Adrenal gland (tissue), 5 donors: Measurements from ENCODE around the gene MROH7.

Experiments
- POLR2A ChIP-seq, 2 donors: fragments of 450-650 bp; IDR thresholded peaks; one replicate each; pipeline ENCODE4 v1.6.1; 2017; ENCODE audit warnings: antibody characterized with exemption in 2 of 2, mild to moderate bottlenecking in 2 of 2, moderate library complexity in 1 of 2
- TF ChIP-seq, protein P1 (sequence below), 6 experiments: fragments of 450-650 bp in 4 of 6; fragments of 200-600 bp in 2 of 6; sonication (generic) in 1 of 6; IDR thresholded peaks; 1 replicate in 5 of 6; 2 replicates in 1 of 6; pipeline versions ENCODE4 v1.5.1 to v1.8.0; 2016 to 2021; ENCODE audit warnings: antibody characterized with exemption in 6 of 6, mild to moderate bottlenecking in 2 of 6, moderate library complexity in 1 of 6
- donor health status: DM: no; HTN: no; CAD: no.

DNA sequence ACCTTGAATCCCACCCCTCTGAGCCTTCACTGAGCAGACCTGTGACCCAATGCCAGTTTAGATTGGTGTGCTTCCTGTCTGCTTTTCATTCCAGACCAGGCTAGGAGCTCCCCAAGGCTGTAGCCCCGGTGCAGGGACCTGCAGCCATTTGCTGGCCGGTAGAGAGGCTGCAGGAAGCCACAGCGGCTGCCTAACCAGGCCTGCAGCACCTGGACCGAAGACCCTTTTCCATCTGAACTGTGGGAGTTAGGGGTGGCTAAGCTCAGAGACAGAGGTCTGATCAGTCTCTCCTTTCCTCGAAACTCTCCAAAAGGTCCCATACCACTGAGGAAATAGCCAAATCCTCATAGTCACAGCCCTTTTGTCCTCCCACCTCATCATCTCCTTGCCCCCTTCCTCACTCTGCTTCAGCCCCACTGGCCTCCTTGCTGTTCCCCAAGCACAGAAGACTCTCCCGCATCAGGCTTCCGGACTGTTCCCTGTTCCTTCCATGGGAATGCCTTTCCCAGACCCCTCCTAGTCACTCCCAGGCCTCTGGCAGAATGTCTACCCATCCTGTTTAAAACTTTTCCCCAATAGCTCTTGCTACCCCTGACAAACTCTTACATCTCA, 73.4 kb downstream of the MROH7 start:
- TF ChIP-seq, protein P1, sequence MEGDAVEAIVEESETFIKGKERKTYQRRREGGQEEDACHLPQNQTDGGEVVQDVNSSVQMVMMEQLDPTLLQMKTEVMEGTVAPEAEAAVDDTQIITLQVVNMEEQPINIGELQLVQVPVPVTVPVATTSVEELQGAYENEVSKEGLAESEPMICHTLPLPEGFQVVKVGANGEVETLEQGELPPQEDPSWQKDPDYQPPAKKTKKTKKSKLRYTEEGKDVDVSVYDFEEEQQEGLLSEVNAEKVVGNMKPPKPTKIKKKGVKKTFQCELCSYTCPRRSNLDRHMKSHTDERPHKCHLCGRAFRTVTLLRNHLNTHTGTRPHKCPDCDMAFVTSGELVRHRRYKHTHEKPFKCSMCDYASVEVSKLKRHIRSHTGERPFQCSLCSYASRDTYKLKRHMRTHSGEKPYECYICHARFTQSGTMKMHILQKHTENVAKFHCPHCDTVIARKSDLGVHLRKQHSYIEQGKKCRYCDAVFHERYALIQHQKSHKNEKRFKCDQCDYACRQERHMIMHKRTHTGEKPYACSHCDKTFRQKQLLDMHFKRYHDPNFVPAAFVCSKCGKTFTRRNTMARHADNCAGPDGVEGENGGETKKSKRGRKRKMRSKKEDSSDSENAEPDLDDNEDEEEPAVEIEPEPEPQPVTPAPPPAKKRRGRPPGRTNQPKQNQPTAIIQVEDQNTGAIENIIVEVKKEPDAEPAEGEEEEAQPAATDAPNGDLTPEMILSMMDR (IDR thresholded peaks at IDR 0.05) = no peak
- TF ChIP-seq POLR2A (IDR thresholded peaks at IDR 0.05) = no peak
